ENCODE data around the gene TDP2.

The TDP2 gene

GRCh38 chr6:24655215-24655614 is 11.5 kb downstream of the TDP2 start:
- TF ChIP-seq TAF1 (IDR thresholded peaks at IDR 0.05; ENCODE audit: borderline replicate concordance, insufficient read depth, low read length), result no peak
- TF ChIP-seq SIN3A (IDR thresholded peaks at IDR 0.05; ENCODE audit: borderline replicate concordance, insufficient read depth, low read length), result no peak
- TF ChIP-seq FOXP2 (optimal IDR thresholded peaks at IDR 0.05; ENCODE audit: borderline replicate concordance, extremely low read depth, extremely low read length, insufficient read depth), result no peak
- no peak for TF ChIP-seq POLR2AphosphoS5 (IDR thresholded peaks at IDR 0.05; ENCODE audit: low read depth, low read length)
- TF ChIP-seq REST (IDR thresholded peaks at IDR 0.05; ENCODE audit: insufficient read depth in 1 of 2, low read depth in 2 of 2, low read length in 2 of 2), result no peak

GRCh38 chr6:24650365-24650764 is 16.3 kb downstream of the TDP2 start:
- TF ChIP-seq TAF1 (IDR thresholded peaks at IDR 0.05; ENCODE audit: borderline replicate concordance, insufficient read depth, low read length), result no peak
- no peak for TF ChIP-seq FOXP2 (optimal IDR thresholded peaks at IDR 0.05; ENCODE audit: borderline replicate concordance, extremely low read depth, extremely low read length, insufficient read depth)
- TF ChIP-seq POLR2AphosphoS5 (IDR thresholded peaks at IDR 0.05; ENCODE audit: low read depth, low read length), result no peak
- TF ChIP-seq REST (IDR thresholded peaks at IDR 0.05; ENCODE audit: insufficient read depth in 1 of 2, low read depth in 2 of 2, low read length in 2 of 2), result no peak

GRCh38 chr6:24649691-24650090 is 17.0 kb downstream of the TDP2 start:
- TF ChIP-seq FOXP2 (optimal IDR thresholded peaks at IDR 0.05; ENCODE audit: borderline replicate concordance, extremely low read depth, extremely low read length, insufficient read depth) (no peak), POLR2AphosphoS5 (IDR thresholded peaks at IDR 0.05; ENCODE audit: low read depth, low read length) (no peak), REST (IDR thresholded peaks at IDR 0.05; ENCODE audit: insufficient read depth in 1 of 2, low read depth in 2 of 2, low read length in 2 of 2) (no peak), TAF1 (IDR thresholded peaks at IDR 0.05; ENCODE audit: borderline replicate concordance, insufficient read depth, low read length) (no peak), SIN3A (IDR thresholded peaks at IDR 0.05; ENCODE audit: borderline replicate concordance, insufficient read depth, low read length) (no peak)

- TF ChIP-seq TAF1 (IDR thresholded peaks at IDR 0.05; ENCODE audit: borderline replicate concordance, insufficient read depth, low read length) (no peak), POLR2AphosphoS5 (IDR thresholded peaks at IDR 0.05; ENCODE audit: low read depth, low read length) (no peak), SIN3A (IDR thresholded peaks at IDR 0.05; ENCODE audit: borderline replicate concordance, insufficient read depth, low read length) (no peak), FOXP2 (optimal IDR thresholded peaks at IDR 0.05; ENCODE audit: borderline replicate concordance, extremely low read depth, extremely low read length, insufficient read depth) (no peak), REST (IDR thresholded peaks at IDR 0.05; ENCODE audit: insufficient read depth in 1 of 2, low read depth in 2 of 2, low read length in 2 of 2) (no peak)
These were observed 18.4 kb downstream of the TDP2 start for GRCh38 chr6:24648276-24648675.

GRCh38 chr6:24646771-24647170 is 19.9 kb downstream of the TDP2 start:
- no peak for TF ChIP-seq FOXP2 (optimal IDR thresholded peaks at IDR 0.05; ENCODE audit: borderline replicate concordance, extremely low read depth, extremely low read length, insufficient read depth)
- TF ChIP-seq TAF1 (IDR thresholded peaks at IDR 0.05; ENCODE audit: borderline replicate concordance, insufficient read depth, low read length), result no peak
- no peak for TF ChIP-seq REST (IDR thresholded peaks at IDR 0.05; ENCODE audit: insufficient read depth in 1 of 2, low read depth in 2 of 2, low read length in 2 of 2)
- TF ChIP-seq POLR2AphosphoS5 (IDR thresholded peaks at IDR 0.05; ENCODE audit: low read depth, low read length), result no peak
- no peak for TF ChIP-seq SIN3A (IDR thresholded peaks at IDR 0.05; ENCODE audit: borderline replicate concordance, insufficient read depth, low read length)

Measured in PFSK-1 (cell line).